ENCODE measurements around the gene RRP1B. TPM values are rescaled to one million over a fixed set of nuclear protein-coding genes. Genes with fewer than 3 reads are reported as not detected.
"Not testable (repeated sequence)": the region's sequence is repeated elsewhere in the genome, so short reads cannot be mapped to it uniquely, and the experiment has no call there.

RRP1B gene
- polyA plus RNA-seq, 1 donor from 2014 or later, result 20.3 TPM

- Histone ChIP-seq H3K27me3 (ENCODE audit: insufficient read depth, low read depth, low read length) (no peaks in the 10 kb centered on the region), H3K4me3 (ENCODE audit: low read length) (no peak overlapping the region), H2AFZ (ENCODE audit: low read depth, low read length) (no peak overlapping the region), H3K79me2 (replicated peaks; ENCODE audit: insufficient read depth, low read length) (no peaks in the 10 kb centered on the region), H3K36me3 (ENCODE audit: insufficient read depth, low read length) (no peaks in the 10 kb centered on the region), H3K9me2 (ENCODE audit: insufficient read depth, low read length) (no peaks in the 10 kb centered on the region), H3F3A (ENCODE audit: insufficient read depth, low read length, poor library complexity, severe bottlenecking) (no peaks in the 10 kb centered on the region), H3K27ac (ENCODE audit: low read length) (no peak overlapping the region), H4K20me1 (ENCODE audit: insufficient read depth) (no peaks in the 10 kb centered on the region), H3K9me3 (ENCODE audit: low read length) (no peaks in the 10 kb centered on the region), H3K9ac (ENCODE audit: low read length) (no peak overlapping the region), H3K4me2 (ENCODE audit: low read length) (no peak overlapping the region)
- no peak for TF ChIP-seq MXI1 (conservative IDR thresholded peaks at IDR 0.05; ENCODE audit: poor library complexity, severe bottlenecking)
- no peak for TF ChIP-seq EZH2 (IDR thresholded peaks at IDR 0.05; ENCODE audit: borderline replicate concordance, insufficient read depth, low read length, poor library complexity, severe bottlenecking)
- TF ChIP-seq SMC3 (conservative IDR thresholded peaks at IDR 0.05; ENCODE audit: poor library complexity), result no peak
- TF ChIP-seq TAF1 (IDR thresholded peaks at IDR 0.05; ENCODE audit: low read depth), result no peak
- TF ChIP-seq REST (IDR thresholded peaks at IDR 0.05; ENCODE audit: borderline replicate concordance), result no peak
- no peak for TF ChIP-seq EP300 (conservative IDR thresholded peaks at IDR 0.05; ENCODE audit: poor library complexity, severe bottlenecking)
- no peak for TF ChIP-seq CTCF (IDR thresholded peaks at IDR 0.05; ENCODE audit: poor library complexity, severe bottlenecking)
- no peak for TF ChIP-seq RAD21 (conservative IDR thresholded peaks at IDR 0.05)
- no peak for TF ChIP-seq POLR2AphosphoS5 (IDR thresholded peaks at IDR 0.05)
Observed at GRCh38 chr21:43712268-43712942, 53.0 kb downstream of the RRP1B start.

GRCh38 chr21:43713123-43713522, 53.8 kb downstream of the RRP1B start:
- H3K27me3 ChIP-seq (ENCODE audit: insufficient read depth, low read depth, low read length); H3K27ac ChIP-seq (ENCODE audit: low read length); H3F3A ChIP-seq (ENCODE audit: insufficient read depth, low read length, poor library complexity, severe bottlenecking); H3K4me2 ChIP-seq (ENCODE audit: low read length); H3K9me3 ChIP-seq (ENCODE audit: low read length); H3K9ac ChIP-seq (ENCODE audit: low read length); H4K20me1 ChIP-seq (ENCODE audit: insufficient read depth); H2AFZ ChIP-seq (ENCODE audit: low read depth, low read length); H3K9me2 ChIP-seq (ENCODE audit: insufficient read depth, low read length); H3K79me2 ChIP-seq (replicated peaks; ENCODE audit: insufficient read depth, low read length); H3K4me3 ChIP-seq (ENCODE audit: low read length); H3K36me3 ChIP-seq (ENCODE audit: insufficient read depth, low read length): not testable (repeated sequence)
